OCI-LY3 (cell line): ENCODE measurements around the gene S100A16.

ENCODE experiments used
- EZH2phosphoT487 ChIP-seq: fragments of 200-600 bp; shearing (Covaris generic); IDR thresholded peaks from 2 replicates; pipeline ENCODE4 v1.6.1; 2018; ENCODE audit warnings: antibody characterized with exemption, mixed run types, low read depth
- TF ChIP-seq, protein P1 (sequence below): fragments of 200-600, 300-600 bp; sonication (generic); IDR thresholded peaks from 2 replicates; pipeline ENCODE4 v1.5.1; 2014; ENCODE audit warnings: antibody characterized with exemption, low read length, low read depth

GRCh38 chr1:153629971-153630370 is 17.0 kb upstream of the S100A16 start:
- TF ChIP-seq, protein P1, sequence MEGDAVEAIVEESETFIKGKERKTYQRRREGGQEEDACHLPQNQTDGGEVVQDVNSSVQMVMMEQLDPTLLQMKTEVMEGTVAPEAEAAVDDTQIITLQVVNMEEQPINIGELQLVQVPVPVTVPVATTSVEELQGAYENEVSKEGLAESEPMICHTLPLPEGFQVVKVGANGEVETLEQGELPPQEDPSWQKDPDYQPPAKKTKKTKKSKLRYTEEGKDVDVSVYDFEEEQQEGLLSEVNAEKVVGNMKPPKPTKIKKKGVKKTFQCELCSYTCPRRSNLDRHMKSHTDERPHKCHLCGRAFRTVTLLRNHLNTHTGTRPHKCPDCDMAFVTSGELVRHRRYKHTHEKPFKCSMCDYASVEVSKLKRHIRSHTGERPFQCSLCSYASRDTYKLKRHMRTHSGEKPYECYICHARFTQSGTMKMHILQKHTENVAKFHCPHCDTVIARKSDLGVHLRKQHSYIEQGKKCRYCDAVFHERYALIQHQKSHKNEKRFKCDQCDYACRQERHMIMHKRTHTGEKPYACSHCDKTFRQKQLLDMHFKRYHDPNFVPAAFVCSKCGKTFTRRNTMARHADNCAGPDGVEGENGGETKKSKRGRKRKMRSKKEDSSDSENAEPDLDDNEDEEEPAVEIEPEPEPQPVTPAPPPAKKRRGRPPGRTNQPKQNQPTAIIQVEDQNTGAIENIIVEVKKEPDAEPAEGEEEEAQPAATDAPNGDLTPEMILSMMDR, result no peak
- TF ChIP-seq EZH2phosphoT487, result no peak
